Measurements from ENCODE around the gene EFCAB8. TPM values are rescaled to one million over a fixed set of nuclear protein-coding genes. Genes with fewer than 3 reads are reported as not detected.

The EFCAB8 gene
- total and polyA plus RNA-seq, 4 donors: 0.25 TPM; not detected in 3

- Histone ChIP-seq H3K4me1 (ENCODE audit: control insufficient read depth in 4 of 4, insufficient read depth in 4 of 4, low read length in 3 of 4) (no peaks in the 10 kb centered on the region), H3K9ac (ENCODE audit: low read depth in 1 of 2, low read length in 2 of 2) (no peak overlapping the region), H3K4me3 (ENCODE audit: low read depth in 1 of 3, low read length in 3 of 3) (no peak overlapping the region), H3K27me3 (ENCODE audit: control insufficient read depth in 4 of 4, insufficient read depth in 4 of 4, low read length in 3 of 4) (no peaks in the 10 kb centered on the region), H3K9me3 (ENCODE audit: control insufficient read depth in 4 of 4, low read length in 3 of 4) (peaks cover 0 to 4% (median 1%) of the 10 kb centered on the region in 4 donors), H3K27ac (ENCODE audit: low read depth in 1 of 2, low read length in 2 of 2) (no peak overlapping the region), H3K36me3 (ENCODE audit: control insufficient read depth in 4 of 4, insufficient read depth in 3 of 4, low read depth in 1 of 4, low read length in 3 of 4) (no peaks in the 10 kb centered on the region)
- TF ChIP-seq ZBTB33 (IDR thresholded peaks at IDR 0.05) (no peak), GABPA (IDR thresholded peaks at IDR 0.05 in 1 of 2, conservative IDR thresholded peaks at IDR 0.05 in 1 of 2) (no peak), CTCF (IDR thresholded peaks at IDR 0.05; ENCODE audit: low read depth, low read length, missing input control) (no peak)
- DNase-seq (ENCODE audit: low spot score): no peak
- WGBS: 76% methylated on average over 3 of the region's 3 CpGs
Measured at GRCh38 chr20:32990426-32990825, 131.7 kb downstream of the EFCAB8 start.

GRCh38 chr20:32991383-32991782 lies 132.7 kb downstream of the EFCAB8 start:
- Histone ChIP-seq H3K9ac (ENCODE audit: low read depth in 1 of 2, low read length in 2 of 2) (no peak overlapping the region), H3K4me1 (ENCODE audit: control insufficient read depth in 4 of 4, insufficient read depth in 4 of 4, low read length in 3 of 4) (no peaks in the 10 kb centered on the region), H3K27me3 (ENCODE audit: control insufficient read depth in 4 of 4, insufficient read depth in 4 of 4, low read length in 3 of 4) (no peaks in the 10 kb centered on the region), H3K9me3 (ENCODE audit: control insufficient read depth in 4 of 4, low read length in 3 of 4) (peaks cover 0 to 8% (median 3%) of the 10 kb centered on the region in 4 donors), H3K27ac (ENCODE audit: low read depth in 1 of 2, low read length in 2 of 2) (no peak overlapping the region), H3K36me3 (ENCODE audit: control insufficient read depth in 4 of 4, insufficient read depth in 3 of 4, low read depth in 1 of 4, low read length in 3 of 4) (no peaks in the 10 kb centered on the region), H3K4me3 (ENCODE audit: low read depth in 1 of 3, low read length in 3 of 3) (no peak overlapping the region)
- WGBS: 60% methylated on average over 3 of the region's 3 CpGs
- DNase-seq (ENCODE audit: low spot score): no peak
- no peak for TF ChIP-seq MAX (IDR thresholded peaks at IDR 0.05)

- WGBS: 74% methylated on average over 8 of the region's 8 CpGs
- H3K36me3 ChIP-seq (ENCODE audit: control insufficient read depth in 4 of 4, insufficient read depth in 3 of 4, low read depth in 1 of 4, low read length in 3 of 4): no peaks in the 10 kb centered on the region
- H3K9me3 ChIP-seq (ENCODE audit: control insufficient read depth in 4 of 4, low read length in 3 of 4): peaks cover 0 to 8% (median 3%) of the 10 kb centered on the region in 4 donors
- no peaks in the 10 kb centered on the region for H3K4me1 ChIP-seq (ENCODE audit: control insufficient read depth in 4 of 4, insufficient read depth in 4 of 4, low read length in 3 of 4)
- TF ChIP-seq FOXA1 (IDR thresholded peaks at IDR 0.05): no peak
- no peak for TF ChIP-seq HNF4G (IDR thresholded peaks at IDR 0.05)
- TF ChIP-seq HNF4A (conservative IDR thresholded peaks at IDR 0.05): no peak
- TF ChIP-seq MAX (IDR thresholded peaks at IDR 0.05): no peak
- TF ChIP-seq ZBTB33 (IDR thresholded peaks at IDR 0.05): no peak
- TF ChIP-seq RAD21 (IDR thresholded peaks at IDR 0.05): no peak
- no peak for TF ChIP-seq REST (IDR thresholded peaks at IDR 0.05)
- no peak for TF ChIP-seq TAF1 (conservative IDR thresholded peaks at IDR 0.05)
- TF ChIP-seq RXRA (IDR thresholded peaks at IDR 0.05): no peak
- H3K27me3 ChIP-seq (ENCODE audit: control insufficient read depth in 4 of 4, insufficient read depth in 4 of 4, low read length in 3 of 4): no peaks in the 10 kb centered on the region
- H3K27ac ChIP-seq (ENCODE audit: low read depth in 1 of 2, low read length in 2 of 2): no peak overlapping the region
- no peak overlapping the region for H3K9ac ChIP-seq (ENCODE audit: low read depth in 1 of 2, low read length in 2 of 2)
- H3K4me3 ChIP-seq (ENCODE audit: low read depth in 1 of 3, low read length in 3 of 3): no peak overlapping the region
- DNase-seq (ENCODE audit: low spot score): no peak
Measured at GRCh38 chr20:32991792-32992641, 133.3 kb downstream of the EFCAB8 start.

Measured in liver (tissue), 9 donors.